Glutamatergic neuron (in vitro differentiated cells): Measurements from ENCODE around the gene JAZF1. TPM values are rescaled to one million over a fixed set of nuclear protein-coding genes. Genes with fewer than 3 reads are reported as not detected.

Experiments used
- DNase-seq: peaks from one replicate; pipeline ENCODE4 v3.0.0; 2022
- H3K27ac Mint-ChIP-seq: one replicate; pipeline ENCODE4 v1.8.0; 2020; ENCODE audit warnings: mild to moderate bottlenecking, mixed read lengths, inconsistent platforms; ENCODE audit not compliant: unreplicated experiment
- H3K27me3 Mint-ChIP-seq: one replicate; pipeline ENCODE4 v1.8.0; 2020; ENCODE audit warnings: mild to moderate bottlenecking, moderate library complexity, mixed read lengths, inconsistent platforms; ENCODE audit not compliant: unreplicated experiment
- H3K36me3 Mint-ChIP-seq: one replicate; pipeline ENCODE4 v1.8.0; 2020; ENCODE audit warnings: mild to moderate bottlenecking, mixed read lengths, inconsistent platforms; ENCODE audit not compliant: unreplicated experiment
- H3K4me1 Mint-ChIP-seq: one replicate; pipeline ENCODE4 v1.8.0; 2020; ENCODE audit warnings: mild to moderate bottlenecking, low read depth, mixed read lengths, inconsistent platforms; ENCODE audit not compliant: unreplicated experiment
- H3K4me3 Mint-ChIP-seq: one replicate; pipeline ENCODE4 v1.8.0; 2020; ENCODE audit warnings: mild to moderate bottlenecking, mixed read lengths, inconsistent platforms; ENCODE audit not compliant: unreplicated experiment
- H3K9me3 Mint-ChIP-seq: one replicate; pipeline ENCODE4 v1.8.0; 2020; ENCODE audit warnings: mild to moderate bottlenecking, moderate library complexity, mixed read lengths, inconsistent platforms; ENCODE audit not compliant: unreplicated experiment
- total RNA-seq: library from RNA; stranded (reverse); fragmentation: NEBNext Ultra II Directional; extraction: Animal tissue kit (Norgen Biotek cat#: 25700); gene quantifications from one replicate; pipeline ENCODE4 v1.2.1, GENCODE V29; 2021; ENCODE audit not compliant: unreplicated experiment
- TF ChIP-seq, protein P1 (sequence below): fragments of 200-600 bp; sonication (generic); IDR thresholded peaks from one replicate; pipeline ENCODE4 v1.5.0; 2021; ENCODE audit not compliant: partially characterized antibody, unreplicated experiment

The JAZF1 gene
- total RNA-seq, 1 donor from 2014 or later: 14.1 TPM

- Mint-ChIP-seq H3K27ac (no peak overlapping the region), H3K36me3 (peaks cover 5% of the 10 kb centered on the region)
Observed at GRCh38 chr7:28211006-28211405, 30.4 kb upstream of the JAZF1 start.

GRCh38 chr7:28208506-28208905, 27.9 kb upstream of the JAZF1 start:
- TF ChIP-seq, protein P1, sequence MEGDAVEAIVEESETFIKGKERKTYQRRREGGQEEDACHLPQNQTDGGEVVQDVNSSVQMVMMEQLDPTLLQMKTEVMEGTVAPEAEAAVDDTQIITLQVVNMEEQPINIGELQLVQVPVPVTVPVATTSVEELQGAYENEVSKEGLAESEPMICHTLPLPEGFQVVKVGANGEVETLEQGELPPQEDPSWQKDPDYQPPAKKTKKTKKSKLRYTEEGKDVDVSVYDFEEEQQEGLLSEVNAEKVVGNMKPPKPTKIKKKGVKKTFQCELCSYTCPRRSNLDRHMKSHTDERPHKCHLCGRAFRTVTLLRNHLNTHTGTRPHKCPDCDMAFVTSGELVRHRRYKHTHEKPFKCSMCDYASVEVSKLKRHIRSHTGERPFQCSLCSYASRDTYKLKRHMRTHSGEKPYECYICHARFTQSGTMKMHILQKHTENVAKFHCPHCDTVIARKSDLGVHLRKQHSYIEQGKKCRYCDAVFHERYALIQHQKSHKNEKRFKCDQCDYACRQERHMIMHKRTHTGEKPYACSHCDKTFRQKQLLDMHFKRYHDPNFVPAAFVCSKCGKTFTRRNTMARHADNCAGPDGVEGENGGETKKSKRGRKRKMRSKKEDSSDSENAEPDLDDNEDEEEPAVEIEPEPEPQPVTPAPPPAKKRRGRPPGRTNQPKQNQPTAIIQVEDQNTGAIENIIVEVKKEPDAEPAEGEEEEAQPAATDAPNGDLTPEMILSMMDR: no peak

More at GRCh38 chr7:28211006-28211405, 30.4 kb upstream of the JAZF1 start:
- Mint-ChIP-seq H3K4me3 (no peak overlapping the region), H3K27me3 (no peaks in the 10 kb centered on the region), H3K9me3 (no peaks in the 10 kb centered on the region), H3K4me1 (peaks cover 5% of the 10 kb centered on the region)
- TF ChIP-seq, protein P1: no peak
- no peak for DNase-seq

GRCh38 chr7:28207486-28208158, 27.0 kb upstream of the JAZF1 start:
- H3K36me3 Mint-ChIP-seq: no peaks in the 10 kb centered on the region
- TF ChIP-seq, protein P1: no peak
- no peak overlapping the region for H3K4me3 Mint-ChIP-seq
- peaks cover 5% of the 10 kb centered on the region for H3K4me1 Mint-ChIP-seq
- no peak for DNase-seq
- H3K27me3 Mint-ChIP-seq: no peaks in the 10 kb centered on the region
- no peak overlapping the region for H3K27ac Mint-ChIP-seq
- peaks cover 2% of the 10 kb centered on the region for H3K9me3 Mint-ChIP-seq

More at GRCh38 chr7:28208506-28208905, 27.9 kb upstream of the JAZF1 start:
- peaks cover 5% of the 10 kb centered on the region for H3K4me1 Mint-ChIP-seq
- H3K9me3 Mint-ChIP-seq: peaks cover 2% of the 10 kb centered on the region
- no peak overlapping the region for H3K4me3 Mint-ChIP-seq
- peaks cover under 1% of the 10 kb centered on the region for H3K36me3 Mint-ChIP-seq
- no peak for DNase-seq
- H3K27ac Mint-ChIP-seq: no peak overlapping the region
- H3K27me3 Mint-ChIP-seq: no peaks in the 10 kb centered on the region

- H3K4me1 Mint-ChIP-seq: no peaks in the 10 kb centered on the region
- no peak overlapping the region for H3K27ac Mint-ChIP-seq
- no peaks in the 10 kb centered on the region for H3K36me3 Mint-ChIP-seq
- TF ChIP-seq, protein P1: no peak
- DNase-seq: no peak
- no peaks in the 10 kb centered on the region for H3K27me3 Mint-ChIP-seq
- H3K4me3 Mint-ChIP-seq: no peak overlapping the region
- peaks cover 2% of the 10 kb centered on the region for H3K9me3 Mint-ChIP-seq
Observed at GRCh38 chr7:28205506-28205905, 24.9 kb upstream of the JAZF1 start.

DNA sequence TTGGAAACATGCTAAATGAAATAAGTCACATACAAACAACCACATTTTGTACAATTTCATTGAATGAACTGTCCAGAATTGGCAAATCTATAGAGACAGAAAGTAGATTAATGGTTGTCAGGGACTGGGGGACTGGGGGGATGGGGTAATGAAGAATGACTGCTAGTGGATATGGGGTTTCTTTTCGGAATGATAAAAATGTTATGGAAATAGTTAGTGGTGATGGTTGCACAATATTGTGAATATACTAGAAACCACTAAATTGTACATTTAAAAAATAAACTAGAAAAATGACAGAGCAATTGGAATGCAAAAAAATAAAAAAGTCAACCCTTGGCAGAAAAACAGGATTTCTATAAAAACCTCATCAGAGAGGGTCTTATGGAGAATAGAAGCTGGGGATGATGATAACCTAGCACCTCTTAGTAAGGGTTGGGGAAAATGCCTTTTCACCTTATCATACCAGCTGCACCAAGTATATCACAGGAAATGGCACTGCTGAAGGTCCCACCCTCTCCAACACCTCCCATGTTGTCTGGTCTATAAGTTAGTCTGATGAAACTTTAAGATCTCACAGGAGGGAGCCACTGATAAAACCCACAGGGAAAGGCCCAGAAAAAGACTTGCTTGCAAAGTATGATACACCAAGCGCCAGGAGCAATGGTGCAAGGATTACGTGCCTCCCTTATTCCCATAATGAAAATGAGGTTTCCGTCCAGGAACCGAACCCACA, 23.1 kb upstream of the JAZF1 start:
- Mint-ChIP-seq H3K27me3 (no peaks in the 10 kb centered on the region), H3K27ac (no peak overlapping the region), H3K4me3 (no peak overlapping the region), H3K4me1 (no peaks in the 10 kb centered on the region), H3K9me3 (peaks cover 2% of the 10 kb centered on the region), H3K36me3 (no peaks in the 10 kb centered on the region)
- TF ChIP-seq, protein P1: no peak
- no peak for DNase-seq
